ENCODE results near the gene WNK2.

WNK2 gene

GRCh38 chr9:93159601-93160471 is 24.1 kb upstream of the WNK2 start:
- no peaks in the 10 kb centered on the region for H3K9me3 Mint-ChIP-seq

GRCh38 chr9:93161786-93162562 is 22.0 kb upstream of the WNK2 start:
- peaks cover 12% of the 10 kb centered on the region for H3K27me3 Mint-ChIP-seq (ENCODE audit: low read depth, poor library complexity)
- H3K9me3 Mint-ChIP-seq = no peaks in the 10 kb centered on the region
- H3K27ac Mint-ChIP-seq = no peak overlapping the region
- no peak overlapping the region for H3K4me3 Mint-ChIP-seq
- DNase-seq = no peak
- no peak for TF ChIP-seq CTCF (IDR thresholded peaks at IDR 0.05)
- H3K36me3 Mint-ChIP-seq (ENCODE audit: low read depth) = no peaks in the 10 kb centered on the region
- peaks cover 14% of the 10 kb centered on the region for H3K4me1 Mint-ChIP-seq

More at GRCh38 chr9:93159601-93160471, 24.1 kb upstream of the WNK2 start:
- peak; percentile 95 for TF ChIP-seq CTCF (IDR thresholded peaks at IDR 0.05)
- H3K4me3 Mint-ChIP-seq = no peak overlapping the region
- peak; percentile 96 for DNase-seq
- no peaks in the 10 kb centered on the region for H3K36me3 Mint-ChIP-seq (ENCODE audit: low read depth)
- peaks cover 12% of the 10 kb centered on the region for H3K27me3 Mint-ChIP-seq (ENCODE audit: low read depth, poor library complexity)
- no peak overlapping the region for H3K27ac Mint-ChIP-seq
- H3K4me1 Mint-ChIP-seq = peaks cover 27% of the 10 kb centered on the region

GRCh38 chr9:93164085-93164484 is 19.9 kb upstream of the WNK2 start:
- no peaks in the 10 kb centered on the region for H3K9me3 Mint-ChIP-seq
- peaks cover 22% of the 10 kb centered on the region for H3K4me1 Mint-ChIP-seq
- no peak overlapping the region for H3K4me3 Mint-ChIP-seq
- TF ChIP-seq CTCF (IDR thresholded peaks at IDR 0.05) = no peak
- H3K36me3 Mint-ChIP-seq (ENCODE audit: low read depth) = no peaks in the 10 kb centered on the region
- no peak overlapping the region for H3K27ac Mint-ChIP-seq
- DNase-seq = no peak
- peaks cover 12% of the 10 kb centered on the region for H3K27me3 Mint-ChIP-seq (ENCODE audit: low read depth, poor library complexity)

GRCh38 chr9:93166699-93167098 is 17.2 kb upstream of the WNK2 start:
- no peak for DNase-seq

GRCh38 chr9:93167185-93167584 is 16.8 kb upstream of the WNK2 start:
- Mint-ChIP-seq H3K4me1 (peaks cover 10% of the 10 kb centered on the region), H3K4me3 (no peak overlapping the region), H3K27ac (no peak overlapping the region), H3K36me3 (ENCODE audit: low read depth) (no peaks in the 10 kb centered on the region), H3K27me3 (ENCODE audit: low read depth, poor library complexity) (no peaks in the 10 kb centered on the region), H3K9me3 (no peaks in the 10 kb centered on the region)
- no peak for TF ChIP-seq CTCF (IDR thresholded peaks at IDR 0.05)
- no peak for DNase-seq

More at GRCh38 chr9:93166699-93167098, 17.2 kb upstream of the WNK2 start:
- Mint-ChIP-seq H3K9me3 (no peaks in the 10 kb centered on the region), H3K4me1 (peaks cover 7% of the 10 kb centered on the region), H3K4me3 (no peak overlapping the region), H3K27me3 (ENCODE audit: low read depth, poor library complexity) (no peaks in the 10 kb centered on the region), H3K36me3 (ENCODE audit: low read depth) (no peaks in the 10 kb centered on the region), H3K27ac (no peak overlapping the region)
- no peak for TF ChIP-seq CTCF (IDR thresholded peaks at IDR 0.05)
